HCT116 (cell line): Measurements from ENCODE around the gene CBX3. TPM values are rescaled to one million over a fixed set of nuclear protein-coding genes. Genes with fewer than 3 reads are reported as not detected.

ENCODE experiments used
- ATAC-seq: fragments of 200-7000 bp; cut with Tn5 transposase; 2 replicates; pipeline ENCODE4 v1.9.1; 2020; ENCODE audit warnings: mild to moderate bottlenecking, moderate library complexity
- BruUV-seq: library from RNA; stranded (reverse); fragments of 400-500 nt; replicated peaks from 2 replicates; lab custom pipeline; 2021; lab: Mats Ljungman, UMichigan
- CTCF ChIA-PET: fragments of 300-600 bp; sonication (Branson Sonifier 250); formaldehyde crosslinking; loops from one replicate; lab custom pipeline; 2021; ENCODE audit warnings: antibody characterized with exemption; lab: Charles Lee
- POLR2A ChIA-PET: fragments of 300-600, 350-600 bp; sonication (Branson Sonifier 250); formaldehyde crosslinking; loops from one replicate; lab custom pipeline; 2021; ENCODE audit warnings: antibody characterized with exemption; lab: Charles Lee
- RAD21 ChIA-PET, 2 experiments: fragments of 300-600 bp; sonication (Branson Sonifier 250); formaldehyde crosslinking; loops; one replicate each; lab custom pipeline; 2023; ENCODE audit warnings: low total read pairs in 2 of 2; ENCODE audit not compliant: uncharacterized antibody in 2 of 2, unreplicated experiment in 2 of 2, low non-redundant PET in 1 of 2; lab: Charles Lee
- DNase-seq: peaks from one replicate; pipeline ENCODE4 v3.0.0-alpha.2; 2010; ENCODE audit warnings: low read depth, low spot score
- H2AFZ ChIP-seq: fragments of 200-600 bp; shearing (Covaris generic), sonication (generic); 2 replicates; pipeline ENCODE4 v1.6.1; 2017; ENCODE audit warnings: low read depth, mixed run types, mixed read lengths, antibody characterized with exemption, low read length; ENCODE audit not compliant: poor library complexity, severe bottlenecking
- H3K27ac ChIP-seq: 2 replicates; pipeline ENCODE4 v1.5.1; 2012; ENCODE audit warnings: low read depth, low read length
- H3K27me3 ChIP-seq: fragments of 200-600 bp; sonication (generic); 2 replicates; pipeline ENCODE4 v1.6.1; 2016; ENCODE audit warnings: mixed run types, low read length, mixed read lengths; ENCODE audit not compliant: insufficient read depth
- H3K36me3 ChIP-seq, 2 experiments: fragments of 200-500 bp in 1 of 2; fragments of 200-600 bp in 1 of 2; sonication (Bioruptor generic) in 1 of 2; sonication (generic) in 1 of 2; 2 replicates each; pipeline versions ENCODE4 v1.5.1 to v1.6.1; 2014 to 2016; ENCODE audit warnings: low read length in 2 of 2, inconsistent platforms in 1 of 2, mixed read lengths in 1 of 2, mixed run types in 1 of 2; ENCODE audit not compliant: insufficient read depth in 2 of 2, control insufficient read depth in 1 of 2
- H3K4me1 ChIP-seq, 2 experiments: fragments of 200-600 bp in 1 of 2; sonication (generic) in 1 of 2; 2 replicates each; pipeline versions ENCODE4 v1.5.1 to v1.6.1; 2012 to 2017; ENCODE audit warnings: low read length in 2 of 2, inconsistent platforms in 1 of 2, mild to moderate bottlenecking in 1 of 2, mixed read lengths in 1 of 2, mixed run types in 1 of 2, moderate library complexity in 1 of 2; ENCODE audit not compliant: insufficient read depth in 2 of 2, control insufficient read depth in 1 of 2
- H3K4me2 ChIP-seq: fragments of 200-600 bp; sonication (generic); 2 replicates; pipeline ENCODE4 v1.6.1; 2017; ENCODE audit warnings: mixed run types, low read length, mixed read lengths
- H3K4me3 ChIP-seq, 2 experiments: fragments of 200-600 bp in 1 of 2; sonication (generic) in 1 of 2; replicated peaks in 1 of 2; 2 replicates each; pipeline ENCODE4 v1.5.1; 2011 to 2016; ENCODE audit warnings: low read length in 2 of 2, control low read depth in 1 of 2, low read depth in 1 of 2, mild to moderate bottlenecking in 1 of 2, mixed read lengths in 1 of 2, mixed run types in 1 of 2
- H3K79me2 ChIP-seq: fragments of 200-600 bp; sonication (generic); 2 replicates; pipeline ENCODE4 v1.6.1; 2017; ENCODE audit warnings: mild to moderate bottlenecking, mixed run types, low read length, moderate library complexity, mixed read lengths; ENCODE audit not compliant: insufficient read depth
- H3K9ac ChIP-seq: fragments of 200-600 bp; sonication (generic); 2 replicates; pipeline ENCODE4 v1.6.1; 2016; ENCODE audit warnings: low read length, mixed read lengths
- H3K9me2 ChIP-seq: fragments of 200-600 bp; sonication (generic), shearing (Covaris generic); 2 replicates; pipeline ENCODE4 v1.6.1; 2017; ENCODE audit warnings: mixed run types, mild to moderate bottlenecking, moderate library complexity; ENCODE audit not compliant: insufficient read depth
- H3K9me3 ChIP-seq, 2 experiments: fragments of 200-500 bp in 1 of 2; fragments of 200-600 bp in 1 of 2; sonication (Bioruptor generic) in 1 of 2; sonication (generic) in 1 of 2; 2 replicates each; pipeline ENCODE4 v1.6.1; 2014 to 2017; ENCODE audit warnings: low read length in 2 of 2, mixed read lengths in 2 of 2, inconsistent platforms in 1 of 2, low read depth in 1 of 2, mild to moderate bottlenecking in 1 of 2, mixed run types in 1 of 2, moderate library complexity in 1 of 2; ENCODE audit not compliant: control insufficient read depth in 1 of 2, insufficient read depth in 1 of 2
- H4K20me1 ChIP-seq: fragments of 200-600 bp; sonication (generic), shearing (Covaris generic); 2 replicates; pipeline ENCODE4 v1.6.1; 2017; ENCODE audit warnings: mixed run types, mild to moderate bottlenecking, moderate library complexity; ENCODE audit not compliant: insufficient read depth
- CBX3 ChIP-seq: IDR thresholded peaks from 2 replicates; pipeline ENCODE4 v1.6.1; 2012; ENCODE audit warnings: low read depth
- CEBPB ChIP-seq: IDR thresholded peaks from 2 replicates; pipeline ENCODE4 v1.6.1; 2012; ENCODE audit warnings: low read depth
- EGR1 ChIP-seq: IDR thresholded peaks from 2 replicates; pipeline ENCODE4 v1.6.1; 2012; ENCODE audit warnings: low read depth
- EZH2phosphoT487 ChIP-seq: fragments of 200-600 bp; IDR thresholded peaks from 2 replicates; pipeline ENCODE4 v1.6.1; 2018; ENCODE audit warnings: antibody characterized with exemption, borderline replicate concordance
- FOSL1 ChIP-seq: IDR thresholded peaks from 2 replicates; pipeline ENCODE4 v1.6.1; 2012; ENCODE audit warnings: low read depth
- JUND ChIP-seq: IDR thresholded peaks from 2 replicates; pipeline ENCODE4 v1.6.1; 2012
- POLR2A ChIP-seq: IDR thresholded peaks from 2 replicates; pipeline ENCODE4 v1.7.0; 2011; ENCODE audit warnings: borderline replicate concordance; ENCODE audit not compliant: insufficient read depth, insufficient read length; ENCODE audit errors: extremely low read depth
- POLR2AphosphoS5 ChIP-seq: IDR thresholded peaks from 2 replicates; pipeline ENCODE4 v1.6.1; 2011; ENCODE audit warnings: mild to moderate bottlenecking, low read depth, low read length, moderate library complexity
- SP1 ChIP-seq: IDR thresholded peaks from 2 replicates; pipeline ENCODE4 v1.6.1; 2012; ENCODE audit warnings: low read depth
- SRF ChIP-seq: IDR thresholded peaks from 2 replicates; pipeline ENCODE4 v1.6.1; 2012; ENCODE audit warnings: low read depth
- YY1 ChIP-seq: IDR thresholded peaks from 2 replicates; pipeline ENCODE4 v1.6.1; 2011; ENCODE audit warnings: low read length, low read depth, moderate library complexity, mild to moderate bottlenecking; ENCODE audit not compliant: insufficient replicate concordance; ENCODE audit errors: extremely low read depth
- ZFX ChIP-seq: fragments of 450-650 bp; IDR thresholded peaks from 2 replicates; pipeline ENCODE4 v1.6.1; 2017
- ZNF274 ChIP-seq: fragments of 200-500 bp; sonication (Bioruptor generic); IDR thresholded peaks from 2 replicates; pipeline ENCODE4 v1.6.1; 2014; ENCODE audit warnings: mild to moderate bottlenecking, low read depth, low read length, inconsistent platforms
- intact Hi-C: fragments of 100-400 bp; cut with micrococcal nuclease; formaldehyde crosslinking; loops from 2 replicates; pipeline ENCODE4 v1.10.0; 2022
- total RNA-seq: library from RNA; stranded (reverse); gene quantifications from one replicate; pipeline ENCODE4 v1.2.1, GENCODE V29; 2021; ENCODE audit not compliant: unreplicated experiment
- TF ChIP-seq, protein P1 (sequence below): IDR thresholded peaks from 2 replicates; pipeline ENCODE4 v1.6.1; 2012
- TF ChIP-seq, protein P2 (sequence below), 3 experiments: fragments of 200-600 bp in 1 of 3; sonication (generic) in 1 of 3; IDR thresholded peaks in 2 of 3; conservative IDR thresholded peaks in 1 of 3; 2 replicates each; pipeline ENCODE4 v1.5.1; 2012 to 2017; ENCODE audit warnings: low read depth in 2 of 3, low read length in 2 of 3, antibody characterized with exemption in 1 of 3, borderline replicate concordance in 1 of 3, control low read depth in 1 of 3, mild to moderate bottlenecking in 1 of 3, mixed read lengths in 1 of 3, mixed run types in 1 of 3, moderate library complexity in 1 of 3; ENCODE audit not compliant: insufficient read depth in 1 of 3
- TF ChIP-seq, protein P3 (sequence below): IDR thresholded peaks from 2 replicates; pipeline ENCODE4 v1.6.1; 2012
- TF ChIP-seq, protein P4 (sequence below): IDR thresholded peaks from 2 replicates; pipeline ENCODE4 v1.6.1; 2011; ENCODE audit warnings: mild to moderate bottlenecking, low read length, moderate library complexity; ENCODE audit not compliant: insufficient replicate concordance; ENCODE audit errors: extremely low read depth

CBX3 gene
- total RNA-seq, 1 experiment from 2014 or later: 274 TPM

DNA sequence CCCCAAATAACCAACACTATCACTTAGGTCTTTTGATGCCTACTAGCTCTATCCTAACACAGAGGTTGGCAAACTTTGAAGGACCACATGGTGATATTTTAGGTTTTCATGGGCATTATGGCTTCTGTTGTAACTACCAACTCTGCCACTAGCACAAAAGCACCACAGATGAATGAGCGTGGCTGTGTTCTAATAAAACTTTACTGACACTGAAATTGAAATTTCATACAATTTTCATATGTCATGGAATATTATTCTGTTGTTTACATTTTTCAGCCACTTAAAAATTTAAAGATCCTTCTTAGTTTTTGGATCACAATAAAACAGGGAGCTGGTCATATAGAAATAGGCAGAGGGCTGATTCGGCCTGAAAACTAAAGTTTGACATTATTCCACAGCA is 26.4 kb downstream of the CBX3 start:
- Histone ChIP-seq H3K9ac (no peak overlapping the region), H3K4me3 (no peak overlapping the region), H3K36me3 (no peaks in the 10 kb centered on the region), H3K79me2 (no peaks in the 10 kb centered on the region), H3K27ac (no peak overlapping the region), H2AFZ (no peak overlapping the region), H3K4me1 (no peaks in the 10 kb centered on the region), H3K27me3 (no peaks in the 10 kb centered on the region), H3K4me2 (no peak overlapping the region), H4K20me1 (no peaks in the 10 kb centered on the region), H3K9me3 (no peaks in the 10 kb centered on the region), H3K9me2 (no peaks in the 10 kb centered on the region)
- DNase-seq: no peak
- BruUV-seq: no TSS peak
- ATAC-seq: no peak
- RAD21 ChIA-PET: no interaction called here
- CTCF ChIA-PET: interaction anchor here (1.5 kb wide), 1 partner anchor 142 kb away, joined by 4 read pairs; no protein-coding TSS in a partner anchor
- POLR2A ChIA-PET: no interaction called here
- intact Hi-C loops: no loop called here
- TF ChIP-seq JUND: no peak
- TF ChIP-seq ZFX: no peak
- TF ChIP-seq FOSL1: no peak
- no peak for TF ChIP-seq CBX3
- no peak for TF ChIP-seq SP1
- no peak for TF ChIP-seq EGR1
- TF ChIP-seq ZNF274: no peak
- no peak for TF ChIP-seq YY1
- no peak for TF ChIP-seq CEBPB
- TF ChIP-seq, protein P1, sequence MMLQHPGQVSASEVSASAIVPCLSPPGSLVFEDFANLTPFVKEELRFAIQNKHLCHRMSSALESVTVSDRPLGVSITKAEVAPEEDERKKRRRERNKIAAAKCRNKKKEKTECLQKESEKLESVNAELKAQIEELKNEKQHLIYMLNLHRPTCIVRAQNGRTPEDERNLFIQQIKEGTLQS: no peak
- no peak for TF ChIP-seq POLR2AphosphoS5
- no peak for TF ChIP-seq SRF
- TF ChIP-seq, protein P2, sequence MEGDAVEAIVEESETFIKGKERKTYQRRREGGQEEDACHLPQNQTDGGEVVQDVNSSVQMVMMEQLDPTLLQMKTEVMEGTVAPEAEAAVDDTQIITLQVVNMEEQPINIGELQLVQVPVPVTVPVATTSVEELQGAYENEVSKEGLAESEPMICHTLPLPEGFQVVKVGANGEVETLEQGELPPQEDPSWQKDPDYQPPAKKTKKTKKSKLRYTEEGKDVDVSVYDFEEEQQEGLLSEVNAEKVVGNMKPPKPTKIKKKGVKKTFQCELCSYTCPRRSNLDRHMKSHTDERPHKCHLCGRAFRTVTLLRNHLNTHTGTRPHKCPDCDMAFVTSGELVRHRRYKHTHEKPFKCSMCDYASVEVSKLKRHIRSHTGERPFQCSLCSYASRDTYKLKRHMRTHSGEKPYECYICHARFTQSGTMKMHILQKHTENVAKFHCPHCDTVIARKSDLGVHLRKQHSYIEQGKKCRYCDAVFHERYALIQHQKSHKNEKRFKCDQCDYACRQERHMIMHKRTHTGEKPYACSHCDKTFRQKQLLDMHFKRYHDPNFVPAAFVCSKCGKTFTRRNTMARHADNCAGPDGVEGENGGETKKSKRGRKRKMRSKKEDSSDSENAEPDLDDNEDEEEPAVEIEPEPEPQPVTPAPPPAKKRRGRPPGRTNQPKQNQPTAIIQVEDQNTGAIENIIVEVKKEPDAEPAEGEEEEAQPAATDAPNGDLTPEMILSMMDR (IDR thresholded peaks at IDR 0.05 in 2 of 3, conservative IDR thresholded peaks at IDR 0.05 in 1 of 3; ENCODE audit: borderline replicate concordance in 1 of 3, insufficient read depth in 1 of 3, low read depth in 2 of 3, low read length in 2 of 3): no peak
- TF ChIP-seq, protein P3, sequence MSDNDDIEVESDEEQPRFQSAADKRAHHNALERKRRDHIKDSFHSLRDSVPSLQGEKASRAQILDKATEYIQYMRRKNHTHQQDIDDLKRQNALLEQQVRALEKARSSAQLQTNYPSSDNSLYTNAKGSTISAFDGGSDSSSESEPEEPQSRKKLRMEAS: no peak
- TF ChIP-seq, protein P4, sequence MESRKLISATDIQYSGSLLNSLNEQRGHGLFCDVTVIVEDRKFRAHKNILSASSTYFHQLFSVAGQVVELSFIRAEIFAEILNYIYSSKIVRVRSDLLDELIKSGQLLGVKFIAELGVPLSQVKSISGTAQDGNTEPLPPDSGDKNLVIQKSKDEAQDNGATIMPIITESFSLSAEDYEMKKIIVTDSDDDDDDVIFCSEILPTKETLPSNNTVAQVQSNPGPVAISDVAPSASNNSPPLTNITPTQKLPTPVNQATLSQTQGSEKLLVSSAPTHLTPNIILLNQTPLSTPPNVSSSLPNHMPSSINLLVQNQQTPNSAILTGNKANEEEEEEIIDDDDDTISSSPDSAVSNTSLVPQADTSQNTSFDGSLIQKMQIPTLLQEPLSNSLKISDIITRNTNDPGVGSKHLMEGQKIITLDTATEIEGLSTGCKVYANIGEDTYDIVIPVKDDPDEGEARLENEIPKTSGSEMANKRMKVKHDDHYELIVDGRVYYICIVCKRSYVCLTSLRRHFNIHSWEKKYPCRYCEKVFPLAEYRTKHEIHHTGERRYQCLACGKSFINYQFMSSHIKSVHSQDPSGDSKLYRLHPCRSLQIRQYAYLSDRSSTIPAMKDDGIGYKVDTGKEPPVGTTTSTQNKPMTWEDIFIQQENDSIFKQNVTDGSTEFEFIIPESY: no peak
- TF ChIP-seq POLR2A: no peak
- TF ChIP-seq EZH2phosphoT487: no peak
